ENCODE results near the gene HOMER1.

DNA sequence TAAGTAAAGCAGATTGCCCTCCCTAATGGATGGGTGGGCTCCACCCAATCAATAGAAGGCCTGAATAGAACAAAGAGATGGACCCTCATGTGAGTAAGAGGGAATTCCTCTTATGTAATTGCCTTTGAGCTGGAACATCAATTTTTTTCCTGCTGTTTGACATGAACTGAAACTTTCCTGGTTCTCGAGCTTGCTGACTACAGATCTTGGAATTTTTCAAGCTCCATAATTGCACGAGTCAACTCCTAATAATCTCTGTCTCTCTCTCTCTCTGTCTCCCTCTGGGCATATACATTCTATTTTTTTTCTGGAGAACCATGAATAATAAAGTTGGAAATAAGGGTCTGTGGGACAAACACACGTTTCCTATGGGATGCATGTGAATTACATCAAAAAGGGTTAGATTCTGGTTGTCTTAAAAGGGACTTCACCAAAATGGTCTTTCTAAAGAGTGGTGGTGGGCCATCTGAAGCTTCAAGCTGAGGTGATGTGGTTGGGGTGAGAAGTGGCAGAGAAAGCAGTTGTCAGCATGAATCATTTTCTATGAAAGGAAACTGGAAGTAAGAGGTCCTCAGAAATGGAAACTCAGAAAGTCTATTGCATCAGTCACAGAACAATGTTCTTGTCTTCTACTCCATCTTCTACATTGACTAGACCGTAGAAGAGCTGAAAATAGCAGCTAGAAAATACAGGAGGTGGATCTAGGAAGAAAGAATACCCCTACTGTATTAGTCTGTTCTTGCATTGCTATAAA, 47.0 kb upstream of the HOMER1 start:
- no peak for TF ChIP-seq CTCF (IDR thresholded peaks at IDR 0.05)
- no peak for TF ChIP-seq POLR2A (IDR thresholded peaks at IDR 0.05)
- no peak for TF ChIP-seq POLR2AphosphoS5 (IDR thresholded peaks at IDR 0.05; ENCODE audit: insufficient read depth in 1 of 2, low read depth in 1 of 2)

All from vagina (tissue), 2 donors.